ENCODE results near the gene SUSD6. TPM values are rescaled to one million over a fixed set of nuclear protein-coding genes. Genes with fewer than 3 reads are reported as not detected.

SUSD6 gene, protein sequence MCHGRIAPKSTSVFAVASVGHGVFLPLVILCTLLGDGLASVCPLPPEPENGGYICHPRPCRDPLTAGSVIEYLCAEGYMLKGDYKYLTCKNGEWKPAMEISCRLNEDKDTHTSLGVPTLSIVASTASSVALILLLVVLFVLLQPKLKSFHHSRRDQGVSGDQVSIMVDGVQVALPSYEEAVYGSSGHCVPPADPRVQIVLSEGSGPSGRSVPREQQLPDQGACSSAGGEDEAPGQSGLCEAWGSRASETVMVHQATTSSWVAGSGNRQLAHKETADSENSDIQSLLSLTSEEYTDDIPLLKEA
- 48.0 TPM for total RNA-seq
- long read RNA-seq, full-length matches to known transcripts, result 1 of 43 reads
- long read RNA-seq, partial matches to known transcripts, result 2 of 43 reads
- long read RNA-seq, other reads (novel, unspliced or antisense), result 40 of 43 reads

DNA sequence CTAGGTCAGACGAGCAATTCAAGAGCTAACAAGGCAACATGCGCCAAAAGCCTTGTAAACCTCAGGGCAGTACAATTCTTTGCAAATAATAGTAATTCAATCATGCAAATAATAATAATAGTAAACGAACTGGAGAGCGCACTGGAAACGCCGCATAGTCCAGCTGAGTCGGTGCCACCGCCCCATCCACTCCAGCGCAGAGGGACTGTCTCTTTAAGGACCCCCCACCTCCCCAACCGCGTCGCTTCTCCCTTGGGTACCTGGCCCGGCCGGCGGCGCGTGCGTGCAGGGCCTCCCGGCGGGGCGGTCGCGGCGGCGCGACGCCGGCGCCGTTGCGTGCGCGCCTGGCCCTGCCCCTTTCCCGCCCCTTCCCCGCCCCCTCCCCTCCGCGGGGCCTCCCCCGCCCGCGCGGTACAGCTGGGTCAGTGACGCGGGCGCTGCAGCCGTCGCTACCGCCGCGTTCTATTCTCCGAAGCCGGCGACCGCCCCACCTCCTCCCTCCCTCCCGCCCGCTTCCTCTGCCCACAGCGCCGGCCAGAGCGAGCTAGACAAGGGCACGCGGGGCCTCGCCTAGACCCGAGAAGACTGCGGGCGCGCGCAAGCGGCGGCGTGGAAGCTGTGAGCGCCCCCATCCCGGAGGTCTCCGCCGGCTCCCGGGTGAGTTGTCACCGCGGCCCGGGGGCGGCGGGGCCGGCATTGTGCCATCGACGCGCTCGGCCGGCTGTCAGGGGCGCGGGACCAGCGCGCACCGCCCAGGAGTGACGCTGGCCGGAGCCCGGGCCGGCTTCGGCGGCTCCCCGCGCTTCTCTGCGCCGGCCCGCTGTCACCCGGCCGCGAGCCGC is at the start of gene SUSD6:
SUSD6 (plus strand) TSS at position 425 of the 842 bp plus-strand sequence. CDS start 46,997 bp downstream, outside the sequence.
- DNase-seq (ENCODE audit: low spot score), result peak; percentile 96

DNA sequence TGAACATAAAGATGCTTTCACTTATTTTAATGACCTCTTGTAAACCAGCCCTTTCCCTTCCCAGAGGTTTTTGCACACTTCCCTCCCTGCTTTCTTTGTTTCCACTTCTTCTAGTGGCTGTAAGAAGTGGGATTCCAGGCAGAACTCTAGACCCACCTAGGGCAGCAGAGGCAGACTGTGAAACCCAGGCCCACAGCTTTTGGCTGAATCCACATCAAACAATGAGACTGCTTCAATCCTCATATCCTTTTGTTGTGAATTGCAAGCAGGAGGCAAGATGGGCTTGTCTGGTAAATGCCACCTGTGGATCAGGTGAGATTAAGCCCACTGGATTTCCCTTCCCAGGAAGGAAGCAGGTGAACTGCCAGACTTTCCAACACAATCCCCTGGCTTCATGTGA is 49.5 kb upstream of the SUSD6 start:
- no peak for DNase-seq (ENCODE audit: low spot score)

DNA sequence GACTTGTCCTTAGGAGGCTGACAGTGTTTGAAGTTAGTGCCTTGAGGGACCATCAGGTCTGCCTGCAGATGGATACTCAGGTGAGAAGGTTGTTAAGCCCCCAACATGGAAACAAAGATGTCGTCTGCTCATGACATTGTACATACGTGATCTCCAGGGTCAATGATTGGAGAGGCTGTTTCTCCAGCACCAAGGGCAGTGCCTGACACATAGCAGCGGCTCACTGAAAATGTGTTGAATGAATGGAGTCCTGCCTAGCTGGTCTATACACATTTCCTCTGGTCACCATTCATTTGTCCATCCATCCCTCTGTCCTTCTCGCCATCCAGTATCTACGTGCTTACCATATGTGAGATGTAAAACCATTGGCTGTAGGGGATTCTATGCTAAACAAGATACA is 43.8 kb upstream of the SUSD6 start:
- DNase-seq (ENCODE audit: low spot score), result no peak

DNA sequence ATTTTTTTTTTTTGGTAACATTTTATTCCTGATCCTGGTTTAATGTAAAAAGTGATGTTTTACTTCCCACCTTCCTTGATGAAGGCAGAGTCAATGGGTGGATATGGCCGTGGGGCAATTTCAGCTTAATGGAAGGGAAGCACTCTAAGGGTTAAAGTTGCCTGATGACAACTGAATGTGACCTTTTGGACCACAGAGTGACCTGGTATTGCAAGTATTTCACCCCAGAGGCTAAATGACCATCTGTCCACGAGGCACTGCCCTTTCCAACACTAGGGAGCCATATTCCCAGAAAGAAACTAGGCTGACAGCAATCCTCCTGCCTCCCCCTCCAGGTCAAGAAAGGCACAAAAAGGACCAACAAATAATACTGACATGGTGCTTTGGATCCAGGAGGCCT is 41.5 kb upstream of the SUSD6 start:
- DNase-seq (ENCODE audit: low spot score), result no peak

DNA sequence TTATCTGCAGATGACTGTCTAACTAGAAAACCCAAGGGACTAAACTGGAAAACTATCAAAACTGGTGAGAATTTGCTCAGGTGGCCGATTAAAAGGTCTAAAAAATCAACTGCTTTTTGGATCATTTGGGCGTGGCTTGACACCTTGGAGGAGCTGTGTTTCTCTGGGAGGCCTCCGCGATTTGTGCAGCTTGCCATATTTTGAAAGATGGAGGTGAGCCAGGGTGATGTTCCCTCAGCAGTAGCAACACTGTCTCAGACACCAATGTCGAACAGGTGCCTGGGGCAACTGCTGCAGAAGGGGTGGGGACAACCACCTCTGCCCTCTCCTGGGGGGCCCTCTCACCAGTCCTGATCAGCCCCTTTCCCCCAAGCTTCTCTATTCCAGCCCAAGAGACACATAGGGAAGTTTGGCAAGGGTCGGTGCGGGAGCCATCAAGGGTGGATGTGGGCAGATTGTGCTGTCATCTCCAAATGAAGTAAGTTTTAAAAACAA is 40.5 kb upstream of the SUSD6 start:
- no peak for DNase-seq (ENCODE audit: low spot score)

DNA sequence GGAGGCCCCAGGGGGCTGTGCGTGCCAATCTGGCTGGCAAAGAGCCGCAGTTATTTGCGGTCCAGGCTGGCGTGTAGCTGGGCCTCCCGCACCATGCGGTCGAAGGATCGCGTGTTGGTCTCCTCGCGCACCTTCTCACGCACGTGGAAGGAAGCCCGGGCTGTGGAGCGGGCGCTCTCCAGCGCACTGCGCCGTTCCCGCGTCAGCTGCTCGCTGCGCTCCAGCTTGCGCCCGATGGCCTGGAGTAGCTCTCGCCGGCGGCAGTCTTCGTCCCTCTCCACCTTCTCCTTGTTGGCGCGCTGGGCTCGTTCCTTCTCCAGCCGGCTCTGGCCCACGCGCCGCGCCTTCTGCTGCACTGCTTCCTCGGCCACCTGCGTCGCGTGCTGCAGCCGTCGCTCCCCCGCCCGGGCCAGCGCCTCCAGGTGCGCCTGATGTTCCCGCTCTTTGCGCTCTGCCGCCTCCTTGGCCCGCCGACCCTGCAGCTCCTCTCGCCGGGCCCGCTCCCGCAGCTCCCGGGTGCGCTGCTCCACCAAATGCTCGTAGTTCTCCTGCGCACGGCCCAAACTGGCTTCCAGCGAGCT is 39.9 kb upstream of the SUSD6 start:
- DNase-seq (ENCODE audit: low spot score), result no peak

DNA sequence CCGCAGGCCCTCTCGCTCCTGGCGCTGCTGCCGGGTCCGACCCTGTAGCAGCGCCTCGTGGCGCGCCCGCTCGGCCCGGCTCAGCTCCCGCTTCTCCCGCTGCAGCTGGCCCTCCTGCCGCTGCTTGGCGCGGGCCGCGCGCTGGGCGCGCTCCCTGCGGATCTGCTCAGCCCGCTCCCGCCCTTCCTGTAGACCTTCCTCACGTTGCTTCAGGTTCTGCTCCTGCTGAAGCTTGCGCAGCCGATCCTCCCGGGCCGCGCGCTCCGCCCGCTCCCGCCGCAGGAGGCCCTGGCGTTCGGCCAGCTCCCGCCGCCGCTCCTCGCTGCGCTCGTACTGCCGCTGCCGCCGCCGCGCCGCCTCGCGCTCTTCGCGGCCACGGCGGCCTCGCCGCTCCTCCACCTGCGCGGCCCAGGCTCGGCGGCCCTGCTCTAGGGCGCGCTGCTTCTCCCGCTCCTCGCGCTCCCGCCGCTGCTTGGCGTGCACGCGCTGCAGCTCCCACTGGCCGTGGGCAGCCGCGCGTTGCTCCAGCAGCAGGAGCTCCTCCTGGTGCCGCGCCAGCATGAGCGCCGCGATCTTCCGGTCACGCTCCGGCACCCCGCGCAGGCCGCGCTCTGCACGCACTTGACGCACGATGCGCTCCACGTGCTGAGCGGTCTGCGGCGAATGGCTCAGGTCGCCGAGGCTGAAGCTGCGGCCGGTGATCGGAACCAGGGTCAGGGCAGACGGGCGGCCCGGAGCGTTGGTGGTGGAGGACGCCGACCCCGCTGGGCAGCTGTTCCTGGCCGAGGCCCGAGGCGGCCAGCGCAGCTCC is 39.2 kb upstream of the SUSD6 start:
- DNase-seq (ENCODE audit: low spot score), result no peak

DNA sequence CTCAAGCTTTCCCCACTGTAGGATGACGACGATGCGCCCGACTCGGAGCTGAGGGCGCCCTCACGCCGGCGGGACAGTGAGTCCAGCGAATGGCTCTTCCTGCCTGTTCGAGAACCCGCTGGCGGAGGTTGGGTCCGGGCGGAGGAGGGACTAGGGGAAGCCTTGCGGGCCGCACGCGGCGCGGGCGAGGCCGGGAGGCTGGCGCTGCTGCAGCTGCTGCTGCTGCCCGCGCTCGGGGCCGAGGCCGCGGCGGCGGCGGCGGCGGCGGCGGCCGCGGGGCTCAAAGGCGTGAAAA is 38.6 kb upstream of the SUSD6 start:
- no peak for DNase-seq (ENCODE audit: low spot score)

DNA sequence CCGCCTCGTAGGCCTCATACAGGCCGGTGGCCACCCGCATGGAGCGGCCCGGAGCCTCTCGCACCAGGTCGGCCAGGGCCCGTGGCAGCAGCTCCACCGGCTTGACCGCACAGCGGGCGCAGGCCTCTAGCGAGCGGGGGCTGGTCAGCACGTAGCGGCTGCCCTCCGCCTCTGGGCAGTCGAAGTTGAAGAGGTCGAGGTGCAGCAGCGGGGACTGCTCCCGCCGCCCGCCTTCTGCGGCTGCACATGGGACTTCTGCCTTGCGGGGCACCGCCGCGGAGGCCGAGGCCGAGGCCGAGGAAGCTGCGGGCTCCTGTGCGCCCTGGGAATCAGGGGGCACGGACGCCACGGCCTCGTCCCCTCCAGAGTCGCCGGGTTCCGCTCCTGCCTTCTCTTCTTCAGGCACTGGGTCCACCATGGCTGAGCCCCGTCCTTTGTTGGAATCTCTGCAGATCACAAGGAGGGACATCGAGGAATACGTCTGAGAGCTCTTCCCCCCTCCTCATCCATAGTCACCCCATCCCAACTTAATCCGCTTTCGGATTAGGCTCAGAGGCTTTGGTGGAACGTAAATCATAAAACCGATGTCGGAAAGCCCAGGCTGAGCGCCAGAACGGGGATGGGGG is 38.1 kb upstream of the SUSD6 start:
- DNase-seq (ENCODE audit: low spot score), result no peak

DNA sequence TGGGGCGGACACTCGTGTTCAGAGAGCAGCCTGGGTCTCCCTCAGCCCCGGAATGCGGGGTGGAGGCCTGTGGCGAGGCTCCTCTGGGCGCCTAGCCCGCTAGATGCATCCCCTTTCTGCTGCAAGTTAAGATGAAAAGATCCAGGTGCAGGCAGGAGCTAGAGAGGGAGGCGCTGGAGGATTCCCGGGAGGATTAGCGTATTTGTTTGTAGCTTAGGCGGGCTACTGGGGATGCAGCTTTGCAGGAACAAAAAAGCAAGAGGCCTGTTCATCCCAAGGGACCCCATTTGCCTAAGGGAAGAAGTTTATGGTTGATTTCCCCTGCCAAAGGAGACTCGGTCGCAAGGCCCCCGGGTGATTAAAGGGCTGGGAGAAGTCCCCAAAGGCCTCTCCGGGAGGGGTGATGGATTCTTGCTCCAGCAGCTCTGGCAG is 37.5 kb upstream of the SUSD6 start:
- no peak for DNase-seq (ENCODE audit: low spot score)

DNA sequence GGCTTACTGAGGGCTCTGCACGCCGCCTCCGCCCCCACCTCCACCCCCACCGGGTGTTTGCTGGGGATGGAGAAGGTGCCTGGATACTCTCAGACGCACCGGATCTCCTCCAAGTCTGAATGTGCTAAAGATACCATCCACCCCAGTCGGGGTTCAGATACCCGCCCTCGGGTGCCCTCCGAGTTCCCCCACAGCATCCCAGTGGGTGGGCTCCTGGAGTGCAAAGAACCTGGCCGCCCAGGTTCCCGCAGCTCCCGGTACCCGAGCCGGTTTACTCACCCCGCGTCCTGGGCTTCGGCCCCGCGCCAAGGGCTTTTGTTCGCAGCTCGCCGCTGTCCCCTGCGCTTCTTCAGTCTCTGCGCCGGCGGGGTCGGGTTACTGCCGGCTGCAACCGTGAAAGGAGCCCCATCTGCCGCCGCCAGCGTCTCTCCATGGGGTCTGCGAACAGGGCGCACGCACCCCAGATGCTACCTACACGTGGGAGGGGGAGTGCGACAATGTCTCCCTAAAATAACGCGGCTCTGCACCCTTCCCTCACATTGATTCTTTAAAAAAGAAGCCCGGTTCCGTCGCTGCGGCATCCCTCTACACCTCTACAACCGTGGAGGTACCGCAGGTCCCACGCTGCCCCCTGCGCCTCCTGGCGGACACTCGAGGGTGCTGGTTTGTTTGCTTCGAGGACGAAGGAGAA is 37.0 kb upstream of the SUSD6 start, which contains the start of gene CCDC177:
CCDC177 (minus strand) TSS at position 609 of the 691 bp plus-strand sequence. CDS start 1,249 bp downstream, outside the sequence.
- DNase-seq (ENCODE audit: low spot score), result no peak

DNA sequence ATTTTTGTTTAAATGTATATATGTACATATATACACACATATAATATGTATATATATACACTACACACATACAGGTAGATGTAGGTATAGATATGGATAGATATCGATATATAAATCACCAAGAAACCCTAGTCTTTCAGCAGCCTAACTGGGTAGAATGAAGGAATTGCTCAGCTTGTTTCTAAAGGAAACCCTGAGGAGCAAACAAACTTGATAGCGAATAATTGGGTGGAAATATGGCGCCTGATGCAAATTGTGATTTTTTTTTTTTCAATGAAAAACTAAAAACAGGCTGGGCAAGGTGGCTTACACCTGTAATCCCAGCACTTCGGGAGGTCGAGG is 36.5 kb upstream of the SUSD6 start:
- no peak for DNase-seq (ENCODE audit: low spot score)

DNA sequence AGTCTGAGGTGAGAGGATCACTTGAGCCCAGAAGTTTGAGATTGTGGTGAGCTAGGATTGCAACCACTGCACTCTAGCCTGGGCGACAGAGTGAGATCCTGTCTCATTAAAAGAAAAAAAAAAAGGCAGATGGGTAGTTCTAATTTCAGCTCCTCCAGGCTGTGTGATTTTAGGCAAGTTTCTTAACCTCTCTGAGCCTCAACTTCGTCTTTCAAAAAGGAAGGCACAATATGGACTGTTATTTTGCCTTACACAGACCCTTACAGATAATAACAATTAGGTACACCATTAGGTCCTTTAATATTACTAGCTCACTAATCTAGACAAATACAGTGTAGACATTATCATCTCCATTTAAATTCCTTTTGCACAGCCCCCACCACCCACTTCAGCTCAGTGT is 31.9 kb upstream of the SUSD6 start:
- DNase-seq (ENCODE audit: low spot score), result no peak

DNA sequence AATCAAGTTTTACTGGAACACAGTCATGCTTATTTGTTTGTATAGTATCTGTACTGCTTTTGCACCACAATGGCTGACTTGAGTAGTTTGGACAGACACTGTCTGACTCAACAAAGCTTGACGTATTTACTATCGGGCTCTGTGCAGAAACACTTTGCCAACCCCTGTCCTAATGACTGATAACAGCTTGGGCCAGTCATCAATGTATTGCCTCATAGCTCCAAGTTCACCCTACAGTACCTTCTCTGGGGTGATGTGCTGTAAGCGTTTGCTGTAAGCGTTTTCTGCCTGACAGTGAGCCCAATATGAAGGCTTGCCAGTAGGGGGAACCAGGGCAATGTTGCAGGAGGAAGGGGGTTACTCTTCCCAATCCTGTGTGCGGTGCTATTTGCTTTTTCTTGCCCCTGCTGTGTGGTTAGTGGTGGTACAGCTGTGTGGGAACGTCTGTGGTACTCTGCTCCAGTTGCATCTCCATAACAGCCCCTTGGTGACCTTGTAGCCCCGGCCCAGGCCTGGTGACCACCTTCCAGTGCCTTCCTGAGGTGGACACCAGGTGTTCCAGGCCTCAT is 31.3 kb upstream of the SUSD6 start:
- DNase-seq (ENCODE audit: low spot score), result no peak

DNA sequence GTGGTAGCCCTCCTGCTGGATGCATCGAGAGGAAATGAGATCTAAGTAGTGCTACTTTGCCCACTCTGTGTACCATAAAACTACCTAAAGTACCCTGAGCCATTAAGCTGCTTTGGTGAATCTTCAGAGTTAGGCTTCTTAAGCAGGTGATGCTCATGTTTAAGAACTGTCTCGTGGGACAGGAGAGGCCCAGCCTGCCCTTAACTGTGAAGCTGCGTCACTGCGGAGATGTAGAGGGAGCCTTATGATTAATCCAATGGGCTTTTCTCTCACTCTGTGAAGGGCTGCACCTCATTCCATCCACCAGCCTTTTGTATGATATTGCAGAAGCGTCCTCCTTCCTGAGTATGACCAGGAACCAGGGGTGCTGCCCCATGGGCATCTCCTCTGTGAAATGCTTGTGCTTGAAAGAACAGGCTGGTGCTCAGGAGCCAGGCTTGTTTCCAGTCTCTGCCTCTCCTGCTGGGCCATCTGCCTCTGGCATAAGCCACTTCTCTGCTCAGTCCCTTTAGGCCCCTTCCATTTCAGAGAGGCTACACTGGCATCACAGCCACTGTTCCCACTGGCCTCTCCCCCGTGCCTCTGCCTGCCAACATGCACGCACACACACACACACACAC is 30.0 kb upstream of the SUSD6 start:
- no peak for DNase-seq (ENCODE audit: low spot score)

DNA sequence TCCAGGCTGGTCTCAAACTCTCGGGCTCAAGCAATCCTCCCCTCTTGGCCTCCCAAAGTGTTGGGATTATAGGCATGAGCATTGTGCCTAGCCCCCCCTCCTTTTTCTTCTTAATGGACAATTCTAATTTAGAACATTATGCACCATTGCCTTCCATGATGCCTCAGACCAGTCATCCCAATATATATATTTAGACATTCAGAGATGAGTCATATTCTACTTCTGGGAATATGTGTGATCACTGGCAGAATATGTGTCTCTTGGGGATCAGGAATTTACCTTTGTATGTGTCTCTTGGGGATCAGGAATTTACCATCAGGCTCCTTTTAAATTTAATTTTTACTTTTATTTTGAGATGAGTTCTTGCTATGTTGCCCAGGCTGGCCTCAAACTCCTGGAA is 29.2 kb upstream of the SUSD6 start:
- DNase-seq (ENCODE audit: low spot score), result no peak

DNA sequence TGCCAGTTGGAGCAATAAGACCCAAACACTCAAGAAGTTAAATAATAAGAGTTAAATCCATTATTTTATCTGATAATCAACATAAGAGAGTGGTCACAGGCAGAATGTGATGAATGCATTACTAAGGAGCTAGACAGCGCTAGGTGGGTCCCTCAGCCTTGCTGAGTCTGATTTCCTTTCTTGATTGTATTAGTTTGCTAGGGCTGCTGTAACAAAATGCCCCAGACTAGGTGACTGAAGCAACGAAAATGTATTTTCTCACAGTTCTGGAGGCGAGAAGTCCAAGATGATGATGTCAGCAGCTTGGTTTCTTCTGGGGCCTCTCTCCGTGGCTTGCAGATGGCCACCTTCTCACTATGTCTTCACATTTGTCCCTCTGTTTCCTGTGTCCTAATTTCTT is 28.6 kb upstream of the SUSD6 start:
- DNase-seq (ENCODE audit: low spot score), result no peak

DNA sequence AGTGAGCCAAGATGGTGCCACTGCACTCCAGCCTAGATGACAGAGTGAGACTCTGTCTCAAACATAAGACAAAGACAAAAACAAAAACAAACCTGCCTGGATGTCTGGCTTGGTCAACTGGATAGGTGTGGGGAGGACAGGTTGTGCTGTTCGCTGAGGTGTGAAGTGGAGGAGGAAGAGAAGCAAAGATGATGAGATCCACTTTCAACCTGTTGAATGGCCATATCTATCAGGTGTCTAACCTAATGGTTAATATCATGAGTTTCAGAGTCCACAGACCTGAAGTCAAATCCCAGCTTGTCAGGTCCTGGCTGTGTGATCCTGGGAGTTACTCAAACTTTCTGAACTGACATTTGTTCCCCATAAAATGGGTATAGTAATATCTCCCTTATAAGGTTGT is 27.0 kb upstream of the SUSD6 start:
- no peak for DNase-seq (ENCODE audit: low spot score)

DNA sequence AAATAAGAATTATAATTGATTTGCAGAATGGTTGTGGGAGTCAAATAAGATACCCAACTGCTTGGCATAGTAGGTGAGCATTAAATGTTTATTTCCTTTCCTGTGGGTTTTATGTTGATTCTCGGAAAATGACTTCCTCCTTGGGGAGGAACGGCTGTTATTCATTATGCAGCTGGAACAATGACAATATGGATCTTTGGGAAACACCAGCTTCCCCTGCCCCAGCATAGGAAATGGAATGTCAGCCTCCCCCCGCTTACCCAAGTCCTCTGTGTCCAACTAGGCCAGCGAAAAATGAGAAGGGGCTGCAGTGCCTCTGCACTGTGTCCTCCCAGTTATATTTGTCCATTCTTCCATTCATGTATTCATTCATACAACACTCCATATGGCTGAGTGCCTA is 25.0 kb upstream of the SUSD6 start:
- no peak for DNase-seq (ENCODE audit: low spot score)

Measured in mesenteric fat pad (tissue), 1 donor.